Activated naive CD8-positive, alpha-beta T cell treated with anti-CD3 and anti-CD28 coated beads for 36 hours (primary cell): ENCODE measurements around the gene IQGAP2. TPM values are rescaled to one million over a fixed set of nuclear protein-coding genes. Genes with fewer than 3 reads are reported as not detected.
"Not testable (repeated sequence)": the region's sequence is repeated elsewhere in the genome, so short reads cannot be mapped to it uniquely, and the experiment has no call there.

Experiments
- DNase-seq: peaks from one replicate; pipeline ENCODE4 v3.0.0; 2021
- H3K27ac Mint-ChIP-seq: one replicate; pipeline ENCODE4 v1.8.0; 2022; ENCODE audit warnings: mild to moderate bottlenecking, moderate library complexity, mixed read lengths
- H3K27me3 Mint-ChIP-seq: one replicate; pipeline ENCODE4 v1.8.0; 2022; ENCODE audit warnings: mild to moderate bottlenecking, mixed read lengths
- H3K36me3 Mint-ChIP-seq: one replicate; pipeline ENCODE4 v1.8.0; 2021; ENCODE audit warnings: mild to moderate bottlenecking, mixed read lengths
- H3K4me1 Mint-ChIP-seq: one replicate; pipeline ENCODE4 v1.8.0; 2021; ENCODE audit warnings: mixed read lengths
- H3K4me3 Mint-ChIP-seq: one replicate; pipeline ENCODE4 v1.8.0; 2022; ENCODE audit warnings: mild to moderate bottlenecking, moderate library complexity, mixed read lengths
- H3K9me3 Mint-ChIP-seq: one replicate; pipeline ENCODE4 v1.8.0; 2022; ENCODE audit warnings: mixed read lengths
- total RNA-seq, 2 experiments: library from RNA; stranded (reverse); gene quantifications; one replicate each; pipeline ENCODE4 v1.2.3, GENCODE V29; 2021

The IQGAP2 gene
- total RNA-seq, 2 experiments from 2014 or later = 30.3 to 30.6 TPM

- Mint-ChIP-seq H3K27me3 (no peaks in the 10 kb centered on the region), H3K9me3 (no peaks in the 10 kb centered on the region), H3K4me3 (no peak overlapping the region), H3K36me3 (peaks cover 12% of the 10 kb centered on the region), H3K4me1 (peaks cover 27% of the 10 kb centered on the region), H3K27ac (peak overlapping the region; percentile 7)
- no peak for DNase-seq
Observed at GRCh38 chr5:76425146-76425545, 22.1 kb downstream of the IQGAP2 start.

- no peaks in the 10 kb centered on the region for H3K9me3 Mint-ChIP-seq
- no peak overlapping the region for H3K4me3 Mint-ChIP-seq
- no peak overlapping the region for H3K27ac Mint-ChIP-seq
Observed at GRCh38 chr5:76425928-76426804, 23.1 kb downstream of the IQGAP2 start.

GRCh38 chr5:76427206-76428140 is 24.4 kb downstream of the IQGAP2 start:
- Mint-ChIP-seq H3K27me3 (no peaks in the 10 kb centered on the region), H3K36me3 (peaks cover 9% of the 10 kb centered on the region), H3K27ac (no peak overlapping the region), H3K4me3 (no peak overlapping the region), H3K9me3 (no peaks in the 10 kb centered on the region), H3K4me1 (peaks cover 26% of the 10 kb centered on the region)
- no peak for DNase-seq

More at GRCh38 chr5:76425928-76426804, 23.1 kb downstream of the IQGAP2 start:
- no peak for DNase-seq
- Mint-ChIP-seq H3K4me1 (peaks cover 23% of the 10 kb centered on the region), H3K36me3 (peaks cover 9% of the 10 kb centered on the region), H3K27me3 (no peaks in the 10 kb centered on the region)

- not testable (repeated sequence) for H3K27ac Mint-ChIP-seq, H3K4me3 Mint-ChIP-seq, DNase-seq, H3K9me3 Mint-ChIP-seq, H3K27me3 Mint-ChIP-seq, H3K36me3 Mint-ChIP-seq
- H3K4me1 Mint-ChIP-seq = peaks cover 28% of the 10 kb centered on the region
Observed at GRCh38 chr5:76428550-76428949, 25.5 kb downstream of the IQGAP2 start.

GRCh38 chr5:76433261-76433660 is 30.2 kb downstream of the IQGAP2 start:
- H3K36me3 Mint-ChIP-seq = peaks cover 16% of the 10 kb centered on the region
- peaks cover 10% of the 10 kb centered on the region for H3K9me3 Mint-ChIP-seq
- H3K27ac Mint-ChIP-seq = no peak overlapping the region
- H3K27me3 Mint-ChIP-seq = no peaks in the 10 kb centered on the region
- H3K4me3 Mint-ChIP-seq = no peak overlapping the region
- no peak for DNase-seq
- H3K4me1 Mint-ChIP-seq = peaks cover 9% of the 10 kb centered on the region

GRCh38 chr5:76437507-76437906 is 34.4 kb downstream of the IQGAP2 start:
- not testable (repeated sequence) for DNase-seq, H3K4me3 Mint-ChIP-seq, H3K4me1 Mint-ChIP-seq, H3K27ac Mint-ChIP-seq, H3K27me3 Mint-ChIP-seq
- peaks cover 30% of the 10 kb centered on the region for H3K36me3 Mint-ChIP-seq
- peaks cover 22% of the 10 kb centered on the region for H3K9me3 Mint-ChIP-seq

GRCh38 chr5:76438025-76438424 is 34.9 kb downstream of the IQGAP2 start:
- Mint-ChIP-seq H3K27me3 (no peaks in the 10 kb centered on the region), H3K9me3 (peaks cover 22% of the 10 kb centered on the region), H3K27ac (no peak overlapping the region), H3K36me3 (peaks cover 30% of the 10 kb centered on the region), H3K4me3 (no peak overlapping the region), H3K4me1 (peaks cover 10% of the 10 kb centered on the region)
- DNase-seq = no peak

GRCh38 chr5:76439201-76439600 is 36.1 kb downstream of the IQGAP2 start:
- H3K27ac Mint-ChIP-seq = no peak overlapping the region
- DNase-seq = no peak
- H3K27me3 Mint-ChIP-seq = no peaks in the 10 kb centered on the region
- peaks cover 30% of the 10 kb centered on the region for H3K36me3 Mint-ChIP-seq
- H3K4me3 Mint-ChIP-seq = no peak overlapping the region
- peaks cover 6% of the 10 kb centered on the region for H3K4me1 Mint-ChIP-seq
- peaks cover 22% of the 10 kb centered on the region for H3K9me3 Mint-ChIP-seq

GRCh38 chr5:76439929-76440328 is 36.8 kb downstream of the IQGAP2 start:
- Mint-ChIP-seq H3K36me3 (peaks cover 27% of the 10 kb centered on the region), H3K27ac (no peak overlapping the region), H3K27me3 (no peaks in the 10 kb centered on the region), H3K9me3 (peaks cover 22% of the 10 kb centered on the region), H3K4me3 (no peak overlapping the region), H3K4me1 (peaks cover 6% of the 10 kb centered on the region)
- DNase-seq = no peak

- Mint-ChIP-seq H3K27ac (no peak overlapping the region), H3K4me3 (no peak overlapping the region), H3K27me3 (no peaks in the 10 kb centered on the region), H3K36me3 (peaks cover 29% of the 10 kb centered on the region), H3K9me3 (peaks cover 18% of the 10 kb centered on the region), H3K4me1 (peaks cover 6% of the 10 kb centered on the region)
- DNase-seq = no peak
Observed at GRCh38 chr5:76441101-76441500, 38.0 kb downstream of the IQGAP2 start.

- no peak overlapping the region for H3K4me3 Mint-ChIP-seq
- H3K9me3 Mint-ChIP-seq = peaks cover 16% of the 10 kb centered on the region
- H3K36me3 Mint-ChIP-seq = peaks cover 29% of the 10 kb centered on the region
- no peak overlapping the region for H3K27ac Mint-ChIP-seq
- peaks cover 6% of the 10 kb centered on the region for H3K4me1 Mint-ChIP-seq
- no peak for DNase-seq
- H3K27me3 Mint-ChIP-seq = no peaks in the 10 kb centered on the region
Observed at GRCh38 chr5:76441890-76442673, 39.0 kb downstream of the IQGAP2 start.

- Mint-ChIP-seq H3K27me3 (no peaks in the 10 kb centered on the region), H3K36me3 (peaks cover 23% of the 10 kb centered on the region), H3K4me3 (no peak overlapping the region), H3K4me1 (peaks cover 4% of the 10 kb centered on the region), H3K9me3 (peaks cover 12% of the 10 kb centered on the region), H3K27ac (no peak overlapping the region)
- DNase-seq = no peak
Observed at GRCh38 chr5:76443066-76443800, 40.1 kb downstream of the IQGAP2 start.

GRCh38 chr5:76445063-76445462 is 42.0 kb downstream of the IQGAP2 start:
- Mint-ChIP-seq H3K9me3 (no peaks in the 10 kb centered on the region), H3K27me3 (no peaks in the 10 kb centered on the region), H3K4me3 (no peak overlapping the region), H3K4me1 (peaks cover 16% of the 10 kb centered on the region), H3K36me3 (peaks cover 19% of the 10 kb centered on the region), H3K27ac (no peak overlapping the region)
- DNase-seq = no peak

- H3K27ac Mint-ChIP-seq = no peak overlapping the region
- H3K36me3 Mint-ChIP-seq = peaks cover 18% of the 10 kb centered on the region
- no peaks in the 10 kb centered on the region for H3K27me3 Mint-ChIP-seq
- H3K4me1 Mint-ChIP-seq = peaks cover 22% of the 10 kb centered on the region
- no peak for DNase-seq
- H3K4me3 Mint-ChIP-seq = no peak overlapping the region
- no peaks in the 10 kb centered on the region for H3K9me3 Mint-ChIP-seq
Observed at GRCh38 chr5:76445830-76446229, 42.7 kb downstream of the IQGAP2 start.
